Medulla oblongata (tissue), 1 donor: ENCODE data around the gene HMG20B.
"Not testable (repeated sequence)": the region's sequence is repeated elsewhere in the genome, so short reads cannot be mapped to it uniquely, and the experiment has no call there.

Experiments
- DNase-seq: peaks from one replicate; pipeline ENCODE4 v3.0.0-alpha.2; 2015; ENCODE audit errors: extremely low spot score

The HMG20B gene

DNA sequence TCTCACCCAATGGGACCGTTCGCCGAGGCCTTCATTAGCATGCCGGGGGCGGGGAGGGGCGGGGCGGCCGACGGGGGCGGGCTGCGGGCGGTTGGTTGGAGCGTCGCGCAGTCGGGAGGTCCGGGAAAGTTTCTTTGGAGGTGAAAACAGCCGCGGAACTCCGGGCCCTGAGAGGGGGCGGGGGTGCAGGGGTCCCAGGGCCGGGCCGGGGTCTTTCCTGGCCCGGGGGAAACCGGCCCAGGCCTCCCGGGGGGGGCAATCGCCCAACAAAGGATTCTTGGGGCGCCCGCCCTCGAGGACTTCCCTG lies at the start of gene HMG20B:
Gene HMG20B (plus strand): TSS at position 90 of the 307 bp plus-strand sequence. CDS start 366 bp downstream, outside the sequence.
- DNase-seq: no peak

DNA sequence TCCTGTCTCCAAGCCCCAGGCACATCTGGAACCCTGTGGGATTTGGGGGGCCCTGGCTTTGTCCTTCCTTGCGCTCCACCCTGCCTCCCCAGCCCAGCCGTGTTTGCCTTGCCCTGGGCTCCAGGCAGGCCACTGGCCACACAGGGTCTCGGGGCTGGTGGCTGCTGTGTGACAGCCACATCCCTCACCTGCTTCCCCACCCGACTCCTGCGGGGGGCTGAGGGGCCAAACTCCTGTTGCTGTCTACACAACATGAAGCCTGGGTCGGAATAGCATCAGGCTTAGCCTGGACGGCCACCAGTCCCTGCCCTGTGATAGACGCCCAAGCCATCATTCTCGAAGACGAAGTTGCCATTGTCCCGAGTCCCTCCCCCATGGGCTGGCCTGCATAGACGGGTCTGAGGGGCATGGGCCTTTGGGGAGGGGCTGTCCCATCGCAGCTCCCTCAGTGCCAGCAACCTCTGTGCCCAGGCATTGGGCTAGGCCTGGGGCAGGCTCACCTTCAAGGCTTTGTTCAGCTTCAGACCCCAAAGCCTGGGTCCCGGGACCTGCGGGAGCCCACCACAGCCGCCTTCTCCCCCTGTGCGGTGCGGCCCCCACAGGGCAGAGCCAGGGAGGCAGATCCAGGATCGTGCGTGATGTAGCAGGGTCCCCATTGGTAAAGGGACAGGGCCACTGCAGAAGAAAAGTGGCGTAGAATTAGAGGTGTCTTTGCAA lies 49.2 kb upstream of the HMG20B start:
- no peak for DNase-seq

DNA sequence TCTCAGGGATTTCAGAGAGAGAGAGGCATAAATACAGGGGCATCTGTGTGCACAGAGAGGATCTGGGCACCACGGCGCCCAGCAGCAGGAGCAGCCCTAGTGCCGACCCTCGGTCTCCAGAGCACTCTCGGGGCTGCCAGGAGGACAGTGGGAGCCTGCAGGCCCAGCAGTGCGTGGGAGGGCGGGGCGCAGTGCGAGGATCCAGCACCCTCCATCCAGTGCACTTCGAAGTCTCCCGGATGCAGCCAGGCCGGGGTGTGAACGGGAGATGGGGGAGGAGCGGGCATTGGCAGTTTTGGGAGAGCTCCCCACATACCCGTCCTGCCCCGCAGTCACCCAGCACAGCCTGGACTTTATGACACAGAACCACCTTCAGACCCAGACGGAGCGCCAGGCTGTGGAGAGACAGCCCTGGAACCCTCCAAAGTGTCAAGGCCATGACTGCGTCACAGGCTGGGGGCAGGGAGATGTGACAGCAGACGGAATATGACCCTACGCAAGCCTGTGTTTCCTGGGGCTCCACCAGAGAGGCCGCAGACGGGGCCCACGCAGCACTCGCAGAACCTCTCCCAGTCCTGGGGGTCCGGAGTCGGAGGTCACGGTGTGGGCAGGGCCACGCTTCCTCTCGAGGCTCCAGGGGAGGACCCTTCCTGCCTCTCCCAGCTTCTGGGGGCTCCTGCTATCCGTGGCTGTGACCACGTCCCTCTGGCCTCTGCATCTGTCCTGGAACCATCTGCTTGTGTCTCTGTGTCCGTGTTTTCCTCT lies 48.5 kb upstream of the HMG20B start:
- DNase-seq: no peak

DNA sequence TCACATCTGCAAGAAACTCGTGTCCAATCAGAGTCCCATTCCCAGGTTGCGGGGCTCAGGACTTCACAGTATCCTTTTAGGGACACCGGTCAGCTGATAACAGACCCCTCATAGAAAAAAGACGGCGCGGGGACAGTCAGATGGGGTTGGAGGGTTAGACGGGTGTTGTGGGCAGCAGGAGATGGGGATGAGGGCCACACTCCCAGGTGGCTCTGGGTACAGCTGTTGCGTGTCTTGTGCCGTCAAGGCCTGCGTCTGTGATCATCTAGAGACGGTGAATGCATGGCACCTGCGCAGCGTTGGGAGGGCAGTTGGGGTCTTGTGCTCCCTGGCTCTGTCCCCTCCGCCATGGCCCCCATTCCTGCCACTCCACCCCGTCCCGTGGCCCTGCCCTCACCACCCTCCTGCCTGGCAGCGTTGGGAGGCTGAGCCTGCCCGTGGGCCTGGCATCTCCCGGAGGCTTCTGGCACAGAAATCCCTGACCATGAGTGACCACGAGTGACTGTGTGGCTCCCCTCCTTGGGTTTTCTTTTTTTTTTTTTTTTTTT lies 47.8 kb upstream of the HMG20B start:
- no peak for DNase-seq

DNA sequence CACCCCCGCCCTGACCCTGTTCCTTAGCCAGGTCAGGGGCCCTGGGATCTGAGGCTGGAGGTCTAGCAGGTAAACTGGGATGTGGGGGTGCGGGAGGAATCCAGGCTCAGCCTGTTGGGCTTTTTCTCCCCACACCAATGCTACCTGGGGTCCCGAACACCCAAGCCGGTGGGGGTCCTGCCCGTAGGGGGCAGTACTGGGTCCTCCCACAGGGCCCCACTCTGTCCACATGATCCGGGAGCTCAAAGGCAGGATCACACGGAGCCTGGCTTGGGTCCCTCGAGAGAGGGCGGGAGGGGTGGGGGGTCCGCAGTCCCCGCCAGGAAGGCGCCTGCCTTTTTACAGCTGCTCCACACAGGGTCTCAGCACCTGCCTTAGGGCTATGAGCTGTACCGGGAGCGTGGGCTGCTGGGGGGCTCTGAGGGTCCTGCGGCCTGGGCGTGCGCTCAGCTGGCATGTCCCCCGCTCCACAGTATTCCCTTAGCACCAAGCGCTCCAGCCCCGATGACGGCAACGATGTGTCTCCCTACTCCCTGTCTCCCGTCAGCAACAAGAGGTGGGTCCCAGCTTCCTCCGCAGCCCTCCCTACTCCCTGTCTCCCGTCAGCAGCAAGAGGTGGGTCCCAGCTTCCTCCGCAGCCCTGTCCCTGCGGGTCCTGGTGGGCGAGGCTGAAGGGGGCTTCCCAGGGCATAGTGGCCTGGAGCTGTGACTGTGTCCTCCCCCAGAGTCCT lies 46.1 kb upstream of the HMG20B start:
- no peak for DNase-seq

DNA sequence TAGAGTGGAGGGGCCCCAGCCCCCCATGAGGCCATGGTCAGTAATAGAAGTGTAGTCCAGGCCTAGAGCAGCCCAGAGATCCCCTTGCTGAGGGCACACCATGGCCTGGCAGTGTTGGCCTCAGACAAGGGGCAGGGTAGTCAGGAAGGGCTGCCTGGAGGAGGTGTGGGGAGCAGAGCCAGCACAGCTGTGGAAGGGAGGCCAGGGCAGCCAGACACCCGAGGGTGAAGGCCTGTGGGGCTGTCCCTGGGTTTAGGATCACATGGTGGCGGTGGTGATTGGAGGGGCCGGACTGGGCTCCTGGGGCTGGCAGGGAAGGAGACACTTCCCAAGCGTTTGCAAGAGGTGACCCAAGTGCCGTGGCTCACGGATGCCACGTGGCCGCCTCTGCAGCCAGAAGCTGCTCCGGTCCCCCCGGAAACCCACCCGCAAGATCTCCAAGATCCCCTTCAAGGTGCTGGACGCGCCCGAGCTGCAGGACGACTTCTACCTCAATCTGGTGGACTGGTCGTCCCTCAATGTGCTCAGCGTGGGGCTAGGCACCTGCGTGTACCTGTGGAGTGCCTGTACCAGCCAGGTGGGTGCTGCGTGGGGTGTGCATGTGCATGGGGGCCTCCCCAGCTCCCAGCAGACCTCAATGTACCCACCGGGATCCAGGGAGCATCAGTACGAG lies 45.4 kb upstream of the HMG20B start:
- no peak for DNase-seq

DNA sequence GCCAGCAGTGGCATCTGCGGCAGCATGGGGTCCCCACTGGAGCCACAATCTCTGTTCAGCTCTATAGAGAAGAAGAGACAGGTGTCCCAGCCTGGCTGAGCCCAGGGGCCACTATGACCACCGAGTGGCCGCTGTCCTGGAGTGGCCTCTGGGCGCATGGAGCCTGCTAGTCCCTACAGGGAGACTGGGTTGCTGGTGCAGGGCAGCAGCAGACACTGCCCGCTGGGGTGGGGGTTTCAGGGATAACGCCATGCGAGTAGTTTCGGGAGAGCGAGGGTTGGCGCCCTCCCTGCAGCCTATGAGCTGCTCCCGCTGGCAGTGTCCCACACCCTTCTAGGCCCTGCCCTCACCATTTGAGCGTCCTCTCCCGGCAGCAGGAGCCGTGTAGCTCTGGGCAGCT lies 44.7 kb upstream of the HMG20B start:
- no peak for DNase-seq

DNA sequence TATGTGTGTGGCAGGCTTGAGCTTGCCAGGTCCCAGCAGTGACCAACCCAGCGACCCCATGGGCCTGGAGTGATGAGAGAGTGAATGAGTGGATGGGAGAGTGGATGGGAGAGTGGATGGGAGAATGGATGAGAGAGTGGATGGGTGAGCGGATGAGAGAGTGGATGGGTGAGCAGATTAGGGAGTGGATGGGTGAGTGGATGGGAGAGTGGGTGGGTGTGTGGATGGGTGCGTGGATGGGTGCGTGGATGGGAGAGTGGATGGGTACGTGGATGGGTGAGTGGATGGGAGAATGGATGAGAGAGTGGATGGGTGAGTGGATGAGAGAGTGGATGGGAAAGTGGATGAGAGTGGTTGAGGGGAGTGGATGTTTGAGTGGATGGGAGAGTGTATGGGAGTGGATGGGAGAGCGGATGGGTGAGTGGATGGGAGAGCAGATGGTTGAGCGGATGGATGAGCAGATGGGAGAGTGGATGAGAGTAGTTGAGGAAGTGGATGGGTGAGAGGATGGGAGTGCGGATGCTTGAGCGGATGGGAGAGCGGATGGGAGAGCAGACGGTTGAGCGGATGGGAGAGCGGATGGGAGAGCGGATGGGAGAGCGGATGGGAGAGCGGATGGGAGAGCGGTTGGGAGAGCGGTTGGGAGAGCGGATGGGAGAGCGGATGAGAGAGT lies 44.1 kb upstream of the HMG20B start:
- DNase-seq: no peak

DNA sequence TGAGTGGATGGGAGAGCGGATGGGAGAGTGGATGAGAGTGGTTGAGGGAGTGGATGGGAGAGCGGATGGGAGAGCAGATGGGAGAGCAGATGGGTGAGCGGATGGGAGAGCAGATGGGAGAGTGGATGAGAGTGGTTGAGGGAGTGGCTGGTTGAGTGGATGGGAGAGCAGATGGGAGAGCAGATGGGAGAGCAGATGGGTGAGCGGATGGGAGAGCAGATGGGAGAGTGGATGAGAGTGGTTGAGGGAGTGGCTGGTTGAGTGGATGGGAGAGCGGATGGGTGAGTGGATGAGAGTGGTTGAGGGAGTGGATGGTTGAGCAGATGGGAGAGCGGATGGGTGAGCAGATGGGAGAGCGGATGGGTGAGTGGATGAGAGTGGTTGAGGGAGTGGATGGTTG lies 43.4 kb upstream of the HMG20B start:
- DNase-seq: not testable (repeated sequence)

DNA sequence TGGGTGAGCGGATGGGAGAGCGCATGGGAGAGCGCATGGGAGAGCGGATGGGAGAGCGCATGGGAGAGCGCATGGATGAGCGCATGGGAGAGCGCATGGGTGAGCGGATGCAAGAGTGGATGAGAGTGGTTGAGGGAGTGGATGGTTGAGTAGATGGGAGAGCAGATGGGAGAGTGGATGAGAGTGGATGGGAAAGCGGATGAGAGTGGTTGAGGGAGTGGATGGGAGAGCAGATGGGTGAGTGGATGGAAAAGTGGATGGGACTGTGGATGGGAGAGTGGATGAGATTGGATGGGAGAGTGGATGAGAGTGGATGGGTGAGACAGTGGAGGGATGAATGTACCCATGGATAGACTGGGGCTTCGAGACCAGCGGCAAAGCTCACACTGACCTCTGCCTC lies 42.4 kb upstream of the HMG20B start:
- no peak for DNase-seq

DNA sequence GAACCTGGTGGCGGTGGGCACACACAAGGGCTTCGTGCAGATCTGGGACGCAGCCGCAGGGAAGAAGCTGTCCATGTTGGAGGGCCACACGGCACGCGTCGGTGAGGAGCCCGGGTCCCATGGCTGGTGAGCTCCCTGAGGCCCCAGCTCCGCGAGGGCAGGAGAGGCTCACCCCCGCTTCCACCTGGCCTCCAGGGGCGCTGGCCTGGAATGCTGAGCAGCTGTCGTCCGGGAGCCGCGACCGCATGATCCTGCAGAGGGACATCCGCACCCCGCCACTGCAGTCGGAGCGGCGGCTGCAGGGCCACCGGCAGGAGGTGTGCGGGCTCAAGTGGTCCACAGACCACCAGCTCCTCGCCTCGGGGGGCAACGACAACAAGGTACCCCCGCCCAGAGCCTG lies 41.0 kb upstream of the HMG20B start:
- no peak for DNase-seq

DNA sequence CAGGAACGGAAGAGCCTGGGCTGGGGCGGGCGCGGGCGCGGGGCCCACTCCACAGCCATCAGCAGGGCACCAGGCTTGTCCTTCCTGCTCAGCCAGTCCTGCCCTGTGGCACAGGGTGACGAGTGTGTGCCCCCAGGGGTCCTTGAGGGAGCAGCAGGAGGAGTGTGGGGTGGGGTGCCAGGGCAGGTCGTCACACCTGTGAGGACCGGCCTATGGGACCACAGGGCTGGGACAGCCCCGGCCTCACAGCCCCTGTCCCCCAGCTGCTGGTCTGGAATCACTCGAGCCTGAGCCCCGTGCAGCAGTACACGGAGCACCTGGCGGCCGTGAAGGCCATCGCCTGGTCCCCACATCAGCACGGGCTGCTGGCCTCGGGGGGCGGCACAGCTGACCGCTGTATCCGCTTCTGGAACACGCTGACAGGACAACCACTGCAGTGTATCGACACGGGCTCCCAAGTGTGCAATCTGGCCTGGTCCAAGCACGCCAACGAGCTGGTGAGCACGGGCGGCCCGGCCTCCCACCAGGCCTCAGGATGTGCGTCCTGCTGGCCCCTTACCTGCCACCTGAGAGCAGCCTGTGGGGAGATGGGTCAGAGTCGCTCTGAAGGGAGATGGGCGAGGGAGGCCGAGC lies 40.5 kb upstream of the HMG20B start:
- no peak for DNase-seq

DNA sequence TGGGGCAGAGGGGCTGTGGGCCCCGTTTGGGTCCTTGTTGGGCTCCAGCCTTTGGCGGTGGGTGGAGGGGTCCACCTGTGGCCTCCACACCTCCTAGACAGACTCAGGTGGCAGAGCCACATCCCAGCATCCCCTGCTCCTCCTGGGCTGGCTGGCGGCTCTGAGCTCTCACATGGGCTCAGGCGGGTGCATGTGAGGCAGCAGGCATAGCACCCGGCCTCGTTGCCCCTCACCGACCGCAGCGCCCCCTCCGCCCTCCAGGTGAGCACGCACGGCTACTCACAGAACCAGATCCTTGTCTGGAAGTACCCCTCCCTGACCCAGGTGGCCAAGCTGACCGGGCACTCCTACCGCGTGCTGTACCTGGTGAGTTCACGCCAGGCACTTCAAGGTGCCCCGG lies 39.7 kb upstream of the HMG20B start:
- no peak for DNase-seq

DNA sequence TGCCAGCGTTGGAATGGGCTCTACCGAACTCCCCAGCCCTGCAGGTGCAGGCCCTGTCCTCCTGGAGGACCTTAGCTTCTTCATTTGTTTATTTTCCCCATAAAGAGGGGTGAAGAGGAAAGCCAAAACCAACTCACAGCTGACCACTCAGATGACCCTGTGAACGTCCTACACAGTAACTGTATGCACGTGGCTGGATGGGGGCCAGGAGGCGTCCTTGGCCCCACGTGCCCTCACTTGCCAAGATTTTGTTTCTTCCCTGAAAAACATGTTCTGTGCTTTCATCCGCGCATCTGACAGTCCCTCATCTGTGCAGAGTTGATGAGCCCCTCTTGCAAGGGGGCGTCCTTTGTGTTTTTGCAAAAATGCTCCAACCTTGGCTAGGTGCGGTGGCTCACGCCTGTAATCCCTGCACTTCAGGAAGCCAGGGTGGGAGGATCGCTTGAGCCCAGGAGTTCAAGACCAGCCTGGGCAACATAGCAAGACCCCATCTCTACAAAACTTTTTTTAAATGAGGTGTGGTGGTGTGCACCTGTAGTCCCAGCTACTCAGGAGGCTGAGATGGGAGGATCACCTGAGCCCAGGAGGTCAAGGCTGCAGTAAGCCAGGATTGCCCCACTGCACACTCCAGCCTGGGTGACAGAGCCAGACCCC lies 39.1 kb upstream of the HMG20B start:
- no peak for DNase-seq

DNA sequence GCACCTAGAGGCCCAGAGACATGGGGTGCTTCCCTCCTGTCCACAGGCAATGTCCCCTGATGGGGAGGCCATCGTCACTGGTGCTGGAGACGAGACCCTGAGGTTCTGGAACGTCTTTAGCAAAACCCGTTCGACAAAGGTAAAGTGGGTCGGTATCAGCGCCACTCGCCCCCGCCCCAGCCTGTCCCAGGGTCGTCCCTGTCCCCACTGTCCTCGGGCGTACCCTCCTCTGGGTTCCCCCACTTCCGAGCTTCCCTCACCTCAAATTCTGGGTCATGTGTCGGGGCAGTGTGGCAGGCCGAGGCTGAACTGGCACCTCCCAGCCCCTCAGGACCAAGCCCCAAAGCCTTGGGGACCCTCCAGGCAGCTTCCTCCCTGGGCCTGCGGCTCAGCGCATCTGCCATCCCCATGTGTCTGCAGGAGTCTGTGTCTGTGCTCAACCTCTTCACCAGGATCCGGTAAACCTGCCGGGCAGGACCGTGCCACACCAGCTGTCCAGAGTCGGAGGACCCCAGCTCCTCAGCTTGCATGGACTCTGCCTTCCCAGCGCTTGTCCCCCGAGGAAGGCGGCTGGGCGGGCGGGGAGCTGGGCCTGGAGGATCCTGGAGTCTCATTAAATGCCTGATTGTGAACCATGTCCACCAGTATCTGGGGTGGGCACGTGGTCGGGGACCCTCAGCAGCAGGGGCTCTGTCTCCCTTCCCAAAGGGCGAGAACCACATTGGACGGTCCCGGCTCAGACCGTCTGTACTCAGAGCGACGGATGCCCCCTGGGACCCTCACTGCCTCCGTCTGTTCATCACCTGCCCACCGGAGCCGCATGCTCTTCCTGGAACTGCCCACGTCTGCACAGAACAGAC lies 38.1 kb upstream of the HMG20B start:
- no peak for DNase-seq

DNA sequence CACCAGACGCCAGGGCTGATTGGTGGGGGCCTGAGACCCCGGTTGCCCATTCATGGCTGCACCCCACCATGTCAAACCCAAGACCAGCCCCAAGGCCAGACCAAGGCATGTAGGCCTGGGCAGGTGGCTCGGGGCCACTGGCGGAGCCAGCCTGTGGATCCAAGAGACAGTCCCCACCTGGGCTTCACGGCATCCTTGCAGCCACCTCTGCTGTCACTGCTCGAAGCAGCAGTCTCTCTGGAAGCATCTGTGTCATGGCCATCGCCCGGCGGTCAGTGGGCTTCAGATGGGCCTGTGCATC lies 37.6 kb upstream of the HMG20B start:
- DNase-seq: no peak

DNA sequence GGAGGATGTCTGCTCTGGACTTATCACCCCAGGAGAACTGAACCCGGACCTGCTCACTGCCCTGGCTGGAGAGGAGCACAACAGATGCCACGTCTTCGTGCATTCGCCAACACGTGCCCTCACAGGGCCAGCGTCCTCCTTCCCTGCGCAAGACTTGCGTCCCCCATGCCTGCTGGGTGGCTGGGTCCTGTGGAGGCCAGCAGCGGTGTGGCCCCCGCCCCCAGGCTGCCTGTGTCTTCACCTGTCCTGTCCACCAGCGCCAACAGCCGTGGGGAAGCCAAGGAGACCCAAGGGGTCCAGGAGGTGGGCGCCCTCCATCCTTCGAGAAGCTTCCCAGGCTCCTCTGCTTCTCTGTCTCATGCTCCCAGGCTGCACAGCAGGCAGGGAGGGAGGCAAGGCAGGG lies 37.2 kb upstream of the HMG20B start:
- no peak for DNase-seq

DNA sequence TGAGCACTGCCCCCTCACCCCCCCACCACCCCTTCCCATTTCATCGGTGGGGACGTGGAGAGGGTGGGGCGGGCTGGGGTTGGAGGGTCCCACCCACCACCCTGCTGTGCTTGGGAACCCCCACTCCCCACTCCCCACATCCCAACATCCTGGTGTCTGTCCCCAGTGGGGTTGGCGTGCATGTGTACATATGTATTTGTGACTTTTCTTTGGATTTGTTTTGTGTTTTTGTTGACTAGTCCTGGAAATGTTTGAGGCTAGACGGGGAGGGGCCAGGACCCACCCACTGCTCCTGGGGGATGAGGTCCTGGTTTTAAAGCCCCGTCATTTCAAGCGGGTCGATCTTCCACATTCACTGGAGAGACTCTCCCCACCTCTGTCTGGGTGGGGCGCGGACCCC lies 36.8 kb upstream of the HMG20B start:
- DNase-seq: no peak

DNA sequence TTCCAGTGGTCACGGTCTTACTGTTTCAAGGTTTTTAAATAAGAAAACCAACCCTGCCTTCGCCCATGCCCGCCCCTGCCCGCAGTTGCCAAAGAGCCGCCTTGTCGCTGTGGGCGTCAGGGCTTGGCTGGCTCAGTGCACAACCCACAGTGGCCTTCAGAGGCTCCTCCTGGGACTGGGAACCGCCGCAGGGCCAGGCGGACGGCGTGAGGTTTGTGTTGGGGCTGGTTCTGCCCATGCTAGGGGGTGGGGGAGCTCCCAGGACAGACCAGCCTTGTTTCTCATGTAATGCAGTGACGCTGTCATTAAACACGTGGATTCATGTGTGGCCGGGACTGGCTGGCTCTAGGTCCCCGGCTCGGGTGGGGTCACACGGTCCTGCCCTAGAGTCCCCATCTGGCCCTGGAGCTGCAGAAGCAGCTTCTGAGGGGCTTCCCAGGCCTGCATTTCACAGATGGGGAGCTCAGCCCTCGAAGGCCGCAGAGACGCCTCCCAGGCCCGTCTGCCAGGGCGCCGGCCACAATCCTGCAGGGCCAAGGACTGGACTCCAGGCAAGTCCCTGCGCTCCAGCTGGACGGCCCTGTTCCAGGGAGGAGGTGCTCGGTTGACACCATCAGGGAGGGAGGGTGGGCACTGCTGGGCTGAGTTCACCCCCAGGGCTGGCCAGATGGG lies 36.2 kb upstream of the HMG20B start:
- peak; percentile 84 for DNase-seq
